GM03348 (cell line): ENCODE data around the gene FRMPD4.
"Not testable (repeated sequence)": the region's sequence is repeated elsewhere in the genome, so short reads cannot be mapped to it uniquely, and the experiment has no call there.

Experiments
- DNase-seq: peaks from one replicate; pipeline ENCODE4 v3.0.0; 2012; ENCODE audit warnings: low spot score

FRMPD4 gene

DNA sequence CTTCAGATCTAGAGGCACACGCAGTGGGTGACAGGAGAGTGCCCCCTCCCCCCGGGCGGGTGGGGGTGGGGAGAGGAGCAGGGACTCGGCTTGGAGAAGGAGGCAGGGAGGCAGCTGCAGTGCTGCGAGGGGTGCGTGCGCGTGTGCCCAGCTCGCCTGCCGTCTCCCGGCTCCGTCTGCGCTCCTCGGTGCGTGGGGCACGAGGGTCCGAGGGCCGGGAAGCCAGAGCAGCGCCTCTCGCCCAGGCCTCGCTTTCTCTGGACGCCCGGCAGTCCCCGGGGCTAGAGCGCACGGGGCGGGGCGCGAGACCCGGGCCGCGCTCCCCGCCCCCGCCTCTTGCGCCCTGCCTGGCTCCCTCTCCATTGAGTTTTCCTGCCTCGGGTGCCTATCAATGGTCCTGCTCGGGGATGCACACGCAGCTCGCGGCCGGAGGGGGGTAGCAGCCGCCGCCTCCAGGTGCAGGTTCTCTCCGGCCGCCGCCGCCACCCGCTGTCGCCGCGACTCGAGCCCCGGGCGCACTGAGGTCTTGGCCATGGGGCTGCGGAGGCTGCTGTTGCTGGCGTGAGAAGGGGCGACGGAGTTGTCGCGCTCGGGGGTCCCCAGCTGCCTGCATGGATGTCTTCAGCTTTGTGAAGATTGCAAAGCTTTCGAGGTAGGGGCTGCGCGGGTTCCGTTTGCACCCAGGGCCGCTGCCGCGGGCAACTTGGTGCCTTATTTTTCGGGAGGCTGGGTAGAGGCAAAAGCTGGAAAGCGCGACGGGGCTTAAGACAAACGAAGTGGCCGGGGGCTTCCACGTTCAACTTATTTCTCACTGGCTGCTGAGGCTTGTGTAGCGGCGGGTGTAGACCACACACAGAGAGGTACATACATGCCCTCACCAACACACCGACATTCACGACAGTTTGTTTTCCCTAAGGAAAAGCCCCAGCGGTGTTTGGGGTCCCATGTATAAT, at the start of gene FRMPD4:
Gene FRMPD4, plus strand, starts transcription at position 113 of the 953 bp plus-strand sequence. Its CDS starts 499 bp downstream, at position 612.
- DNase-seq = peak; percentile 68

GRCh38 chrX:12089740-12090139, 48.5 kb upstream of the FRMPD4 start:
- no peak for DNase-seq

GRCh38 chrX:12113321-12113720, 25.0 kb upstream of the FRMPD4 start:
- DNase-seq = no peak

GRCh38 chrX:12115377-12115776, 22.9 kb upstream of the FRMPD4 start:
- no peak for DNase-seq

DNA sequence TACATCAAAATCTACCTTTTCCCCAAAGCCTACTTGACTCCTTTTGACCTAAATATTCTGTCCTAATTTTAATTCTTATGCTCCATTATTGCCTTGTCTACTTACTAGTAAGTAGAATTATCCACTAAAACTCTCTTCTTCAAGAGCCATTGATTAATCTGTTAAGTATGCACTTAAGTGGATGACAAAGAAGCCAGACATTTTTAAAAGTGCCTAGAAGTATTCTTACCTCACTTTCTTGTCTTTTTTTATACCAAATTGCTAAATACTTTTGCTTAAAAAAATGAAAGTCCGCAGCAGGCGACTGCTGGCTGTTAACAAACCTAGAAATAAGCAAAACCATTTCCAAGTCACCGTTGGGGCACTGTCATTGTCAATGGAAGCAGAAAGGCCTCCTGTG, 20.1 kb upstream of the FRMPD4 start:
- peak; percentile 23 for DNase-seq

- DNase-seq = no peak
Observed at GRCh38 chrX:12128017-12128416, 10.3 kb upstream of the FRMPD4 start.

DNA sequence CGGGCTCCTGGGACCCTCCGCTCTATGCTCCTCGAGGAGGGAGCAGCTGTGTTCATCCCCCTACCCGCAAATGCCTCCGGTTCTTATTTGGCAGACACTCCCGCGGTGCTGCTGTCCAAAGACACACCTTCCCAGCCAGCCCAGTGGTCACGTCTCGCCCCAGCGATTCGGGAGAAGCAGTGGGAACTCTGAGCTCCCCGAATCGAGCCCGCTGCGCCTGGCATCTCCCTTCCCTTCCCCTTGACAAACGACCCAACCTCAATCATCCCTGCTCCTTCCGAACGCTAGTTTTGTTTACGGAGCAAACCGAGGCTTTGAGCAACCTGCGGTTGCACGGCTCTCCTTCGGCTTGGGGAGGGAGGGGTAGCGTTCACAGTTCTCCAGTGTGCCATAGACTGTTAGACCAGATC, 317 bp upstream of the FRMPD4 start:
- peak; percentile 35 for DNase-seq

- DNase-seq = peak; percentile 20
Observed at GRCh38 chrX:12139934-12140611, 1.8 kb downstream of the FRMPD4 start.

GRCh38 chrX:12141511-12141910, 3.2 kb downstream of the FRMPD4 start:
- no peak for DNase-seq

- no peak for DNase-seq
Observed at GRCh38 chrX:12142661-12143060, 4.4 kb downstream of the FRMPD4 start.

GRCh38 chrX:12145402-12145801, 7.1 kb downstream of the FRMPD4 start:
- DNase-seq = no peak

GRCh38 chrX:12149670-12150407, 11.6 kb downstream of the FRMPD4 start:
- no peak for DNase-seq

DNA sequence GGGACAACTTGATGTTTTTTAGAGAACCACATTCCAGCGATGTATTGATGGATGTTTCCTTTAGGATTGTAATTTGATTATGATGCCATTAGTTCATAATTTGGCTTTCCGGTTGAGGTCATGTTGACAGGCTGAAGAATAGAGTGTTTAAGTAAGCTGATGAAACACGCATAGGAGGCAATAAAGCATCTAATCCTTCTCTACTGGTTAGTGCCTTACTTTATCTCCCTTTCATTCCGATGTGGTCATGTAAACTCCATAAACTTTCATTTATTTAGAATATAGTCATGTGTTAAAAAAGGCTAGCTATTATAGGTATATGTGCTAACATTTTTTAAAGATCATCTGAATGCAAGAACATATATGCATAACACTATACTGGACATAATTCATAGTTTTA, 15.0 kb downstream of the FRMPD4 start:
- no peak for DNase-seq

DNA sequence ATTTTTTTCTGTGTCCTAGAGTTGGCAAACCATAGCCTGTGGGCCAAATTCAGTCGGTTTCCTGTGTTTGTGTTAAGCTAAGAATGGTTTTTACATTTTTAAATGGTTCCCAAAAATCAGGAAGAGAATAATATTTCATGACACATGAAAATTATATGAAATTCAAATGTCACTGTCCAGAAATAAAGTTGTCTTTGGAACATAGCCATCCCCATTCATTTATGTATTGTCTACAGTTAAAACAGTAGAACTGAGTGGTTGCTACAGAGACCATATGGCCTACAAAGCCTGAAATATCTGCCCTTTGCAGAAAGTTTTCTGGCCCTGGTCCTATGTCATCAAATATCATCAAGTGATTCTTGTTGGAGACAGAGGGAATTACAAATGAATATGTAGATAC, 15.5 kb downstream of the FRMPD4 start:
- DNase-seq = no peak

- DNase-seq = no peak
Observed at GRCh38 chrX:12159799-12160198, 21.5 kb downstream of the FRMPD4 start.

DNA sequence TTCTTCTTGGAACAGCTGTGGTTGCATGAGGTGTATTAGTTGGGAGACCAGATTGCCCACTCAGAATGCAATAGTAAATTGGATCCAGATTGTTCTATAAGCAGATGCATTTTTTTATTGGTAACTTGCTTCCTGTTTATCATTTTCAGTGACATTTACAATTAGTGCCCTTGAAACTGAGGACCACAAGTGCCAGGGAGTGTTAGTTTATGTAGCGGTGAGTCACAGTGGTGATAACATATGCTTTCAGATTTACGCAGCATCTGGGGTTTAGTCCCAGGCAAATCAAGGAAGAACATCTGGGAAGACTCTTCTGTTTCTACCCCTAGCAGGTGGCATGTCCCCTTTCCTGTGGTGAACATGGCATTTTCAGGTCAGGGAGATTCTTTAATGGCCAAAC, 24.1 kb downstream of the FRMPD4 start:
- DNase-seq = peak; percentile 9

DNA sequence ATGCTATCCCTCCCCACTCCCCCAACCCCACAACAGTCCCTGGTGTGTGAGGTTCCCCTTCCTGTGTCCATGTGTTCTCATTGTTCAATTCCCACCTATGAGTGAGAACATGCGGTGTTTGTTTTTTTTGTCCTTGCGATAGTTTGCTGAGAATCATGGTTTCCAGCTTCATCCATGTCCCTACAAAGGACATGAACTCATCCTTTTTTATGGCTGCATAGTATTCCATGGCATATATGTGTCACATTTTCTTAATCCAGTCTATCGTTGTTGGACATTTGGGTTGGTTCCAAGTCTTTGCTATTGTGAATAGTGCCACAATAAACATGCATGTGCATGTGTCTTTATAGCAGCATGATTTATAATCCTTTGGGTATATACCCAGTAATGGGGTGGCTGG, 25.9 kb downstream of the FRMPD4 start:
- DNase-seq = not testable (repeated sequence)

DNA sequence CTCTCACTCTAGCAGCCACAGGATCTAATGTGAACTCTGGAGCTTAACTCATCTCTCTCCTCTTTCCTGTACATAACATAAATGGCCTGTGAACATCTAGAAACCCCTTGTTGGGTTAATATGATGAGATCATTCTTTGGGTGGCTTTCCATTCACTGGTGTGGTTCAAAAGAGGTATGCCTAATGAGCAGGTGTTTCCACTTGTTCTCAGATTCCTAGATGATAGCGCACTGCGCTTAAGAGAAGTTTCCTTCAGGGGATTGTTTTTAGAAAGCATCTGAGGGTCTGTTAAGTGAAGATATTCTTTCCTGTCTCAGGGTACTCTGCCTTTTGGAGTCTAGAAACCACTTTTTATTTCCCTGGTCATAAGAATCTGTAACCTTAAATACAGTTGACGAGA, 32.5 kb downstream of the FRMPD4 start:
- no peak for DNase-seq

DNA sequence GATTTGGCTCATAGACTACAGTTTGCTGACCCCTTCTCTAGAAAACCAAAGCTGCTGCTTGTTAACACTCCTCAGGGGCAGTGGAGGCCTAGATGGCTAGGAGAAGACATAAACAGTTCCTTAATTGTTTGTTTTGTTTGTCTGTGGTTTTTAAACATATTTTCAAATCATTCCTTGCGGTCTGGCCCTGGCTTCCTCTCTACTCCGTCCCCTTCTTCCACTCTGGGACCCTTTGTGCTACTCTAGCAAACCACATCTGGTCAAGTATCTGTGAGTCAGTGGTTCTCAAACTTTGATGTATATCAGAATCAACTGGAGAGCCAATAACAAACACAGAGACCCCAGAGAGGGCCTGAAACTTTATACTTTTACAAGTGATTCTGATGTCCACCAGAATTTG, 36.1 kb downstream of the FRMPD4 start:
- DNase-seq = no peak

- DNase-seq = peak; percentile 6
Observed at GRCh38 chrX:12197030-12197429, 58.8 kb downstream of the FRMPD4 start.

- DNase-seq = no peak
Observed at GRCh38 chrX:12206413-12206812, 68.1 kb downstream of the FRMPD4 start.

DNA sequence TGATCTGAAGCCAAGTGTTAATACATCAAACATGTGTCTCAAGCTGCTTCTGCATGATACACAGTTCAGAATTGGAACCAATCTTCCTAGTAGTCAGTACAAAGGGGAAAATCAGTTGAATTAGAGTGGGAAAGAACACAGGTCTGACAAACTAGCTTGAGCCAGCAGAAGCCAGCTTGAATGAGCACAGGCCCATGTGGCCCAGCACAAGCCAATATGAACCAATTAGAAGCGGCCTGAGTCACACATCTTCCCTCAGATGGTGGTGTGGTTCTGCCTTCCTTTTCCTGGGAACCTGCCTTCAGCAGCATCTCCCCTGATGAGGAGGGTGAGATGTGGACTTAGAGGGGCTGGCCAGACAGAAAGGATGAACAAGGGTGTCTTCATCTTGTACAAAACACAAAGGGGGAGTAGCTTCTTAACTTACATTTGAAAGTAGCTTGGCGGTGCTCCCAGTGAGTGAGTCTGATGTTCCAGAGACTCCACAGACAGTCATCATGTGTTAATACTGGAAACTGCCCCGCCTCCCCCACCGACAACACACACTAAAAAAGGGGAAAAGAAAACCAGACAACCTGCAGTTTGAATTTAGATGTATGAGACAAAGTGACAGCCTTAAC, 72.0 kb downstream of the FRMPD4 start:
- DNase-seq = peak; percentile 44
